Measurements from ENCODE around the gene ARL8A. TPM values are rescaled to one million over a fixed set of nuclear protein-coding genes. Genes with fewer than 3 reads are reported as not detected.
A peak's percentile ranks its signal among the peaks of the same experiment; 100 is the strongest.

Gene ARL8A
- total RNA-seq, 4 donors from 2014 or later, result 36.5 to 68.4 (median 41.3) TPM

DNA sequence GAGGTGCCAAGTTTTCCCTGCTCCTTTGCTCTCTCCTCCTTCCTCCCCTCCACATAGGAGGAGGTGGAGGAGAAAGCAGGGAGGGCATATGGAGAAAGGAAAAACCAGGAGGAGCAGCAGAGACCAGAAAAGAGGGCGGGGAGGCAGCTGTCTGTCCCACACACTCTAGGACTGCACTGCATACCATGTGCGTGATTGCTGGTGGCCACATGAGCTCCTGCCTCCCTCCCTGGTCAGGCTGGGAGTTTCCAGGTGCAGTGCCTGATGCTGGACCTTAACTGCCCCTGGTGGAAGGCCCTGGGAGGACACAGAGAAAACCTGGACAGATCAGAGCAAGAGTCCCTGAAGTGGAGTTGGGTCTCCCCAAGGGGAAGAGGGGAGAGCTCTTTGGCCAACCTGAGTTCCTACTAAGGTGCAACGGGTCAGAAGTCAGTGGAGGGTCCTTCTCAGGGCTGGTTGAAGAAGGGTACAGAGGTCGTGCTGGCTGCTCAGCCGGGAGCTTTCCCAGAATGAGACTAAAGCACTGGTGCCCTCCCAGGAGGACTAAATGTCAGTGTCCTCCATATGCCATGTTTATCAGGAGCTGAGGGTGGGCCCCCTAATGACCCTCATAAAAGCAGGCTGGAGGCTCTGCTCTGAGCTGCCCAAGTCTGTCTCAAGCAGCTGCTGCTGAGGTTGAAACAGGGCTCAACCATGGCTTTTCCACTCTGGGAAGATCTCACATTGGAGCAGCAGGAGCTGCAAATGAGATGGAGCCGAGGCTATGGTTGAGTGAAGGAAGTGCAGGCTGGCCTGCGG lies 45.6 kb upstream of the ARL8A start:
- TF ChIP-seq CTCF (IDR thresholded peaks at IDR 0.05) (no peak), POLR2A (IDR thresholded peaks at IDR 0.05) (no peak)
- DNase-seq (ENCODE audit: low spot score in 2 of 2), result no peak
- WGBS, 2 donors, result 85 to 88% methylated on average over 7 of the region's 7 CpGs
- intact Hi-C loops (cut with DNase I; ENCODE audit: low total_unique reads), result loop anchor here (5.0 to 10.0 kb wide), 2 partner anchors 127 to 525 kb away; partner anchors contain the start of gene SYT2
- H3K4me3 ChIP-seq (ENCODE audit: low read depth, poor library complexity, severe bottlenecking), result no peak overlapping the region

DNA sequence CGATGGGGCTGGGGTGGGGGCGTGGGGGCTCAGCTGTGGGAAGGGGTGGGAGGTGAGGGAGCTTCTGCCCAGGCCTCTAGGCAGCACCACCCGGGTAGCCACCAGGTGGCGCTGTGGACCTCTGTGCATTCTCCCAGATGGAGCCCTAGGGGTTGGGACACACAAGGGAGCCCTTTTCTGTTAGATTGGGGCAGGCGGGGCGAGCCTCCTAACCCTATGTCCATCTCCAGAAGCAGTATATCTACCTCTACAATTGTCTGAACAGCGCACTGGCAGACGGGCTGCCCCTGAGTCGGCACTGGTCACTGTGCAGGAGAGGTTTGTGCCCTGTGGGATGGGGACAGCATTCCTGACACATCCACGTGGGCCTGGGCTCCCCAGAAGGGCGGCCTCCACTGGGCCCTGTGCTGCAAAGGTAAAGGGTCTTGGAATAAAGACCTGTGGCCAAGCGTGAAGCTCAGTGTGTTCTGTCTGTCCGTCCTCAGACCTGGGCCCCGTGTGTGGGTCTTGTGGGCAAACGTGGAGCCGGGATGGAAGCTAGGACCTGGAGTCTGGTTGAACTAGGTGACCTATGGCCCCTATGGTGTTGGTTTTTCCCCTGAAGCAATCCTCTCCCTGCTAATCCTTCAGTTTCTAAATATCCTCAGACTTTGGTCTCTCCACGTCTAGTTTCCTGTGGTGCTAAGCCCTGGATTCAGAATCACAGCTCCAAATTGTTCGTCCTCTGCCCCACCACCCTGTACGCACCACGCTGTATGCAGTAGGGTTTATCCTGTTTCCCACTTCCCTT lies 44.7 kb upstream of the ARL8A start:
- 54 to 69% methylated on average over 14 to 20 of the region's 20 CpGs for WGBS, 2 donors
- no peak for TF ChIP-seq POLR2A (IDR thresholded peaks at IDR 0.05)
- TF ChIP-seq CTCF (IDR thresholded peaks at IDR 0.05), result no peak
- peak; percentile 44 to 94 for DNase-seq (ENCODE audit: low spot score in 2 of 2)
- intact Hi-C loops (cut with DNase I; ENCODE audit: low total_unique reads), result loop anchor here (5.0 to 10.0 kb wide), 2 partner anchors 128 to 526 kb away; partner anchors contain the start of gene SYT2
- no peak overlapping the region for H3K4me3 ChIP-seq (ENCODE audit: low read depth, poor library complexity, severe bottlenecking)

GRCh38 chr1:202187697-202188407 lies 43.3 kb upstream of the ARL8A start:
- 50 to 77% methylated on average over 7 to 8 of the region's 8 CpGs for WGBS, 2 donors
- no peak overlapping the region for H3K4me3 ChIP-seq (ENCODE audit: low read depth, poor library complexity, severe bottlenecking)
- no peak for DNase-seq (ENCODE audit: low spot score in 2 of 2)
- intact Hi-C loops (cut with DNase I; ENCODE audit: low total_unique reads), result loop anchor here (5.0 to 10.0 kb wide), 2 partner anchors 129 to 527 kb away; partner anchors contain the start of gene SYT2
- TF ChIP-seq POLR2A (IDR thresholded peaks at IDR 0.05), result no peak
- TF ChIP-seq CTCF (IDR thresholded peaks at IDR 0.05), result no peak

DNA sequence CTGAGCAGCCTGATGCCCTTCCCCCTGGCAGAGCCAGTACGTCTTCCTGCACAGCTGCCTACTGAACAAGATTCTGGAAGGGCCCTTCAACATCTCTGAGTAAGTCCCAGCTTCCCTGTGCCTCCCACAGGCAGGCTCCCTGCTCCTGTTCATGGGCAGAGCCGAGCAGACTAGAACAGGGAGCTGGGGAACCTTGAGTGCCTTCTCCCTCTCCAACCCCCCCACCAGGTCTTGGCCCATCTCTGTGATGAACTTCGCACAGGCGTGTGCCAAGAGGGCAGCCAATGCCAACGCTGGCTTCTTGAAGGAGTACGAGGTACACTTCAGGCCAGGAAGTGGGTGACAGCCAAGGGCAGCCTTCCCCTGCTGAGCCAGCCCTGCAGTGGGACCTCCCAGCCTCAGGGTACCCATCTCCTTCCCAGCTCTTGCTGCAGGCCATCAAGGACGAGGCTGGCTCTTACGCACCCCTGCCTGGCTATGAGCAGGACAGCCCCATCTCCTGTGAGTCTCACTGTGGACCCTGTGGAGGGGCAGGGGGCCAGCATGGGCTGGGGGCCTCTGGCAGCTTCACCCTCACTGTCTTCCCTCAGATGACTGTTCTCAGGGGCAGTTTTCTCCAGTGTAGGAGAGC lies 42.6 kb upstream of the ARL8A start:
- WGBS, 2 donors, result 51 to 65% methylated on average over 8 of the region's 8 CpGs

More for the DNA sequence above, 42.6 kb upstream of the ARL8A start:
- no peak overlapping the region for H3K4me3 ChIP-seq (ENCODE audit: low read depth, poor library complexity, severe bottlenecking)
- DNase-seq (ENCODE audit: low spot score in 2 of 2), result no peak
- TF ChIP-seq CTCF (IDR thresholded peaks at IDR 0.05) (no peak), POLR2A (IDR thresholded peaks at IDR 0.05) (no peak)
- intact Hi-C loops (cut with DNase I; ENCODE audit: low total_unique reads), result loop anchor here (5.0 to 10.0 kb wide), 2 partner anchors 130 to 528 kb away; partner anchors contain the start of gene SYT2

Measured in lower leg skin (tissue), 4 donors.